ENCODE results near the gene SLC66A1.

- TF ChIP-seq, protein P1, sequence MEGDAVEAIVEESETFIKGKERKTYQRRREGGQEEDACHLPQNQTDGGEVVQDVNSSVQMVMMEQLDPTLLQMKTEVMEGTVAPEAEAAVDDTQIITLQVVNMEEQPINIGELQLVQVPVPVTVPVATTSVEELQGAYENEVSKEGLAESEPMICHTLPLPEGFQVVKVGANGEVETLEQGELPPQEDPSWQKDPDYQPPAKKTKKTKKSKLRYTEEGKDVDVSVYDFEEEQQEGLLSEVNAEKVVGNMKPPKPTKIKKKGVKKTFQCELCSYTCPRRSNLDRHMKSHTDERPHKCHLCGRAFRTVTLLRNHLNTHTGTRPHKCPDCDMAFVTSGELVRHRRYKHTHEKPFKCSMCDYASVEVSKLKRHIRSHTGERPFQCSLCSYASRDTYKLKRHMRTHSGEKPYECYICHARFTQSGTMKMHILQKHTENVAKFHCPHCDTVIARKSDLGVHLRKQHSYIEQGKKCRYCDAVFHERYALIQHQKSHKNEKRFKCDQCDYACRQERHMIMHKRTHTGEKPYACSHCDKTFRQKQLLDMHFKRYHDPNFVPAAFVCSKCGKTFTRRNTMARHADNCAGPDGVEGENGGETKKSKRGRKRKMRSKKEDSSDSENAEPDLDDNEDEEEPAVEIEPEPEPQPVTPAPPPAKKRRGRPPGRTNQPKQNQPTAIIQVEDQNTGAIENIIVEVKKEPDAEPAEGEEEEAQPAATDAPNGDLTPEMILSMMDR (IDR thresholded peaks at IDR 0.05; ENCODE audit: low read depth, low read length), result no peak
- no peak for TF ChIP-seq POLR2A (IDR thresholded peaks at IDR 0.05; ENCODE audit: extremely low read depth, insufficient read length)
Observed at GRCh38 chr1:19309123-19309813, 2.9 kb upstream of the SLC66A1 start.

Measured in NB4 (cell line).